BLaER1 treated with 17β-estradiol and CSF1 and Interleukin-3, amounts not matched to agents 10 nM and 100 nM (cell line): ENCODE data around the gene OPCML.
A peak's percentile ranks its signal among the peaks of the same experiment; 100 is the strongest.

ENCODE experiments used
- H3K27ac ChIP-seq, 11 experiments: shearing (Covaris generic); formaldehyde crosslinking; 2 replicates each; pipeline ENCODE4 v1.8.1; 2022
- H3K27me3 ChIP-seq, 11 experiments: shearing (Covaris generic); formaldehyde crosslinking; 2 replicates each; pipeline ENCODE4 v1.8.1; 2022
- H3K36me3 ChIP-seq, 11 experiments: shearing (Covaris generic); formaldehyde crosslinking; 2 replicates each; pipeline ENCODE4 v1.8.1; 2022
- H3K4me1 ChIP-seq, 10 experiments: shearing (Covaris generic); formaldehyde crosslinking; 2 replicates each; pipeline ENCODE4 v1.8.1; 2022
- H3K4me2 ChIP-seq, 11 experiments: shearing (Covaris generic); formaldehyde crosslinking; 2 replicates each; pipeline ENCODE4 v1.8.1; 2022
- H3K4me3 ChIP-seq, 10 experiments: shearing (Covaris generic); formaldehyde crosslinking; 2 replicates each; pipeline ENCODE4 v1.8.1; 2022
- H3K9ac ChIP-seq, 11 experiments: shearing (Covaris generic); formaldehyde crosslinking; 2 replicates each; pipeline ENCODE4 v1.8.1; 2022
- H3K9me3 ChIP-seq, 11 experiments: shearing (Covaris generic); formaldehyde crosslinking; replicated peaks in 1 of 11; 2 replicates each; pipeline ENCODE4 v1.8.1; 2022
- H4K20me1 ChIP-seq, 11 experiments: shearing (Covaris generic); formaldehyde crosslinking; 2 replicates each; pipeline ENCODE4 v1.8.1; 2022
- Cebpa-rat ChIP-seq, 11 experiments: shearing (Covaris generic); IDR thresholded peaks; 2 replicates each; pipeline ENCODE4 v1.8.1; 2022

OPCML gene

GRCh38 chr11:132556316-132556715, 976.0 kb downstream of the OPCML start:
- TF ChIP-seq Cebpa-rat (IDR thresholded peaks at IDR 0.05) = no peak
- H4K20me1 ChIP-seq = no peaks in the 10 kb centered on the region
- H3K36me3 ChIP-seq = no peaks in the 10 kb centered on the region
- H3K27ac ChIP-seq = peak overlapping the region in 6 of 11 experiments; percentile 8 to 51 (median 16); a peak in 7 of 22 replicates
- no peak overlapping the region for H3K9ac ChIP-seq
- H3K9me3 ChIP-seq = peaks cover 4 to 20% (median 11%) of the 10 kb centered on the region in 11 experiments; a peak in 17 of 22 replicates
- H3K27me3 ChIP-seq = no peaks in the 10 kb centered on the region
- H3K4me2 ChIP-seq = peak overlapping the region in 9 of 11 experiments; percentile 14 to 82 (median 48); a peak in 17 of 22 replicates
- H3K4me3 ChIP-seq = no peak overlapping the region
- H3K4me1 ChIP-seq = peaks cover 7 to 48% (median 17%) of the 10 kb centered on the region in 10 experiments; a peak in 17 of 20 replicates

- peak overlapping the region in 6 of 11 experiments; percentile 8 to 51 (median 16); a peak in 7 of 22 replicates for H3K27ac ChIP-seq
- peaks cover 4 to 27% (median 16%) of the 10 kb centered on the region in 11 experiments; a peak in 17 of 22 replicates for H3K9me3 ChIP-seq
- no peaks in the 10 kb centered on the region for H3K27me3 ChIP-seq
- H3K4me2 ChIP-seq = peak overlapping the region in 6 of 11 experiments; percentile 14 to 82 (median 54); a peak in 9 of 22 replicates
- H3K4me3 ChIP-seq = no peak overlapping the region
- no peak for TF ChIP-seq Cebpa-rat (IDR thresholded peaks at IDR 0.05)
- H4K20me1 ChIP-seq = no peaks in the 10 kb centered on the region
- no peak overlapping the region for H3K9ac ChIP-seq
- no peaks in the 10 kb centered on the region for H3K36me3 ChIP-seq
- peaks cover 6 to 52% (median 17%) of the 10 kb centered on the region in 10 experiments; a peak in 17 of 20 replicates for H3K4me1 ChIP-seq
These were observed 976.7 kb downstream of the OPCML start for GRCh38 chr11:132555617-132556016.

GRCh38 chr11:132551016-132551415, 981.3 kb downstream of the OPCML start:
- Histone ChIP-seq H3K36me3 (no peaks in the 10 kb centered on the region), H3K4me2 (peak overlapping the region in 4 of 11 experiments; percentile 12 to 46 (median 28); a peak in 5 of 22 replicates), H3K27me3 (no peaks in the 10 kb centered on the region; a peak in 1 of 22 replicates), H3K9ac (no peak overlapping the region), H3K9me3 (peaks cover 4 to 45% (median 27%) of the 10 kb centered on the region in 11 experiments; a peak in 19 of 22 replicates), H3K27ac (peak overlapping the region in 1 of 11 experiments; percentile 25; a peak in 1 of 22 replicates), H4K20me1 (no peaks in the 10 kb centered on the region), H3K4me3 (no peak overlapping the region), H3K4me1 (peaks cover 12 to 31% (median 22%) of the 10 kb centered on the region in 10 experiments)
- no peak for TF ChIP-seq Cebpa-rat (IDR thresholded peaks at IDR 0.05)

- peak overlapping the region in 1 of 11 experiments; percentile 4; a peak in 1 of 22 replicates for H3K27ac ChIP-seq
These were observed 982.7 kb downstream of the OPCML start for GRCh38 chr11:132549561-132549960.

GRCh38 chr11:132549001-132549400, 983.3 kb downstream of the OPCML start:
- Histone ChIP-seq H3K4me2 (peak overlapping the region in 10 of 11 experiments; percentile 18 to 65 (median 52); a peak in 18 of 22 replicates), H3K4me3 (no peak overlapping the region), H3K9ac (no peak overlapping the region), H3K9me3 (peaks cover 8 to 41% (median 27%) of the 10 kb centered on the region in 11 experiments; a peak in 19 of 22 replicates), H3K36me3 (no peaks in the 10 kb centered on the region), H3K27me3 (no peaks in the 10 kb centered on the region; a peak in 1 of 22 replicates), H4K20me1 (no peaks in the 10 kb centered on the region), H3K27ac (0 out of 22 replicates have a peak overlapping the region, but pooled peaks of 1 of the 11 experiments have one; percentile 4), H3K4me1 (peaks cover 9 to 24% (median 15%) of the 10 kb centered on the region in 10 experiments; a peak in 19 of 20 replicates)
- no peak for TF ChIP-seq Cebpa-rat (IDR thresholded peaks at IDR 0.05)

More at GRCh38 chr11:132549561-132549960, 982.7 kb downstream of the OPCML start:
- Histone ChIP-seq H3K9ac (no peak overlapping the region), H4K20me1 (no peaks in the 10 kb centered on the region), H3K36me3 (no peaks in the 10 kb centered on the region), H3K27me3 (no peaks in the 10 kb centered on the region; a peak in 1 of 22 replicates), H3K4me2 (peak overlapping the region in 9 of 11 experiments; percentile 29 to 65 (median 52); a peak in 13 of 22 replicates), H3K4me1 (peaks cover 9 to 24% (median 15%) of the 10 kb centered on the region in 10 experiments; a peak in 19 of 20 replicates), H3K9me3 (peaks cover 8 to 41% (median 27%) of the 10 kb centered on the region in 11 experiments; a peak in 19 of 22 replicates), H3K4me3 (no peak overlapping the region)
- TF ChIP-seq Cebpa-rat (IDR thresholded peaks at IDR 0.05) = no peak

GRCh38 chr11:132544007-132544406, 988.3 kb downstream of the OPCML start:
- Histone ChIP-seq H3K4me1 (peaks cover 25 to 42% (median 30%) of the 10 kb centered on the region in 10 experiments), H3K9ac (no peak overlapping the region), H3K27me3 (no peaks in the 10 kb centered on the region; a peak in 1 of 22 replicates), H3K4me2 (no peak overlapping the region), H3K4me3 (no peak overlapping the region), H3K36me3 (no peaks in the 10 kb centered on the region), H3K27ac (no peak overlapping the region), H4K20me1 (no peaks in the 10 kb centered on the region), H3K9me3 (peaks cover 0 to 9% (median 0%) of the 10 kb centered on the region in 11 experiments; a peak in 3 of 22 replicates)
- no peak for TF ChIP-seq Cebpa-rat (IDR thresholded peaks at IDR 0.05)

- Histone ChIP-seq H3K36me3 (no peaks in the 10 kb centered on the region), H3K9me3 (peaks cover 0 to 4% (median 0%) of the 10 kb centered on the region in 11 experiments; a peak in 1 of 22 replicates), H3K4me1 (peaks cover 18 to 41% (median 22%) of the 10 kb centered on the region in 10 experiments), H3K27ac (peak overlapping the region in 5 of 11 experiments; percentile 66 to 87 (median 79); a peak in 6 of 22 replicates), H3K27me3 (no peaks in the 10 kb centered on the region), H3K4me3 (peak overlapping the region in 1 of 10 experiments; percentile 34; a peak in 1 of 20 replicates), H4K20me1 (no peaks in the 10 kb centered on the region), H3K4me2 (peak overlapping the region; percentile 54 to 95 (median 75); a peak in 21 of 22 replicates), H3K9ac (no peak overlapping the region)
- no peak for TF ChIP-seq Cebpa-rat (IDR thresholded peaks at IDR 0.05)
These were observed 990.5 kb downstream of the OPCML start for GRCh38 chr11:132541794-132542193.

GRCh38 chr11:132540581-132540980, 991.7 kb downstream of the OPCML start:
- no peaks in the 10 kb centered on the region for H4K20me1 ChIP-seq
- H3K4me1 ChIP-seq = peaks cover 18 to 41% (median 22%) of the 10 kb centered on the region in 10 experiments
- peak overlapping the region in 10 of 11 experiments; percentile 24 to 87 (median 58); a peak in 17 of 22 replicates for H3K27ac ChIP-seq
- TF ChIP-seq Cebpa-rat (IDR thresholded peaks at IDR 0.05) = no peak
- H3K36me3 ChIP-seq = no peaks in the 10 kb centered on the region
- no peaks in the 10 kb centered on the region for H3K9me3 ChIP-seq
- peak overlapping the region in 6 of 11 experiments; percentile 45 to 71 (median 57); a peak in 10 of 22 replicates for H3K9ac ChIP-seq
- H3K4me3 ChIP-seq = peak overlapping the region in 5 of 10 experiments; percentile 8 to 44 (median 29); a peak in 6 of 20 replicates
- H3K27me3 ChIP-seq = no peaks in the 10 kb centered on the region
- H3K4me2 ChIP-seq = peak overlapping the region; percentile 54 to 95 (median 75)
